Hepatocyte (in vitro differentiated cells): ENCODE data around the gene SCN1B. TPM values are rescaled to one million over a fixed set of nuclear protein-coding genes. Genes with fewer than 3 reads are reported as not detected.

ENCODE experiments used
- DNase-seq: peaks from one replicate; pipeline ENCODE4 v3.0.0-alpha.2; 2016; ENCODE audit warnings: low spot score
- H2AFZ ChIP-seq: fragments of 200-600 bp; sonication (generic); 2 replicates; pipeline ENCODE4 v1.6.0; 2016; ENCODE audit warnings: antibody characterized with exemption, mild to moderate bottlenecking
- H3K27ac ChIP-seq: fragments of 200-600 bp; sonication (generic); 2 replicates; pipeline ENCODE4 v1.5.1; 2016; ENCODE audit warnings: mild to moderate bottlenecking
- H3K27me3 ChIP-seq: fragments of 200-600 bp; sonication (generic); 2 replicates; pipeline ENCODE4 v1.6.1; 2016
- H3K36me3 ChIP-seq: fragments of 200-600 bp; sonication (generic); replicated peaks from 2 replicates; pipeline ENCODE4 v1.5.1; 2016; ENCODE audit warnings: low read depth; ENCODE audit not compliant: insufficient read depth
- H3K4me1 ChIP-seq: fragments of 200-600 bp; sonication (generic); 2 replicates; pipeline ENCODE4 v1.5.1; 2016; ENCODE audit warnings: mild to moderate bottlenecking, moderate library complexity; ENCODE audit not compliant: insufficient read depth
- H3K4me2 ChIP-seq: fragments of 200-600 bp; sonication (generic); 2 replicates; pipeline ENCODE4 v1.6.0; 2016
- H3K4me3 ChIP-seq: fragments of 200-600 bp; sonication (generic); 2 replicates; pipeline ENCODE4 v1.5.1; 2016; ENCODE audit warnings: mild to moderate bottlenecking
- H3K79me2 ChIP-seq: fragments of 200-600 bp; sonication (generic); 2 replicates; pipeline ENCODE4 v1.6.0; 2017; ENCODE audit warnings: mild to moderate bottlenecking
- H3K9me2 ChIP-seq: fragments of 200-600 bp; sonication (generic); replicated peaks from 2 replicates; pipeline ENCODE4 v1.6.0; 2017; ENCODE audit warnings: mild to moderate bottlenecking; ENCODE audit not compliant: insufficient read depth
- H3K9me3 ChIP-seq: fragments of 200-600 bp; sonication (generic); 2 replicates; pipeline ENCODE4 v1.5.1; 2016; ENCODE audit warnings: low read depth, mild to moderate bottlenecking
- H4K20me1 ChIP-seq: fragments of 200-600 bp; sonication (generic); 2 replicates; pipeline ENCODE4 v1.6.0; 2016; ENCODE audit warnings: mild to moderate bottlenecking; ENCODE audit not compliant: insufficient read depth, poor library complexity, severe bottlenecking
- EZH2 ChIP-seq: fragments of 200-600 bp; sonication (generic); IDR thresholded peaks from 2 replicates; pipeline ENCODE4 v1.6.1; 2016; ENCODE audit warnings: antibody characterized with exemption, mild to moderate bottlenecking, borderline replicate concordance
- EZH2phosphoT487 ChIP-seq: fragments of 200-600 bp; sonication (generic); IDR thresholded peaks from one replicate; pipeline ENCODE4 v1.6.1; 2018; ENCODE audit warnings: antibody characterized with exemption, mild to moderate bottlenecking, low read depth, moderate library complexity; ENCODE audit not compliant: unreplicated experiment, severe bottlenecking
- WGBS: methylation state at CpG from one replicate; pipeline ENCODE4 v1.1.6; 2016; ENCODE audit warnings: low lambda C conversion rate; ENCODE audit errors: missing lambda C conversion rate; 5-methylcytosine and 5-hydroxymethylcytosine counted together
- polyA plus RNA-seq: library from polyadenylated mRNA; unstranded; fragments of >200 nt; fragmentation: Nextera tagmentation; extraction: Ambion mirVana; gene quantifications from 2 replicates; pipeline ENCODE4 v1.2.1, GENCODE V29; 2016
- total RNA-seq: library from RNA; depleted of rRNA; stranded (reverse); fragments of >200 nt; gene quantifications from 2 replicates; pipeline ENCODE4 v1.2.3, GENCODE V29; 2014
- TF ChIP-seq, protein P1 (sequence below): fragments of 200-600 bp; sonication (generic); IDR thresholded peaks from 2 replicates; pipeline ENCODE4 v1.5.1; 2016; ENCODE audit warnings: antibody characterized with exemption, mild to moderate bottlenecking; ENCODE audit not compliant: poor library complexity

The SCN1B gene
- total and polyA plus RNA-seq, 2 experiments from 2014 or later, result 0.60 to 3.1 TPM

DNA sequence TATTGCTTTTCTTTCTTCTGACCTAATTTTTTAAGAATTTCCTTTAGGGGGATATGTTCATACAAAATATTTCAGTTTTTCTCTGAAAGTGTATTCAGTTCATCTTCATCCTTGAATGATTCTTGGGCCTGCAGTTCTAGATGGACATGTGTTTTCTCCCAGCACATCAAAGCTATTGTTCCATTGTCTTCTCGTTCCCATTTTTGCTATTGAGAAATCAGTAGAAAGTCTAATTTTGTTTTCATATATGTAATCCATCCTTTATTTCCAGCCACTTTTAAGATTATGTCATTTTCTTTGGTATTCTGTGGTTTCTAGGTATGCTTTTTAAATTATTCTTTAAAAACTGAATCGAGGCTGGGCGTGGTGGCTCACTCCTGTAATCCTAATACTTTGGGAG is 46.0 kb upstream of the SCN1B start:
- Histone ChIP-seq H4K20me1 (no peaks in the 10 kb centered on the region), H3K79me2 (no peaks in the 10 kb centered on the region), H3K9me2 (no peaks in the 10 kb centered on the region), H3K27ac (no peak overlapping the region), H2AFZ (no peak overlapping the region), H3K4me1 (no peaks in the 10 kb centered on the region), H3K4me2 (no peak overlapping the region), H3K36me3 (no peaks in the 10 kb centered on the region), H3K9me3 (no peaks in the 10 kb centered on the region), H3K27me3 (no peaks in the 10 kb centered on the region), H3K4me3 (no peak overlapping the region)
- DNase-seq, result no peak
- no peak for TF ChIP-seq EZH2
- no peak for TF ChIP-seq EZH2phosphoT487
- WGBS, result 88% methylated on average over 3 of the region's 3 CpGs

DNA sequence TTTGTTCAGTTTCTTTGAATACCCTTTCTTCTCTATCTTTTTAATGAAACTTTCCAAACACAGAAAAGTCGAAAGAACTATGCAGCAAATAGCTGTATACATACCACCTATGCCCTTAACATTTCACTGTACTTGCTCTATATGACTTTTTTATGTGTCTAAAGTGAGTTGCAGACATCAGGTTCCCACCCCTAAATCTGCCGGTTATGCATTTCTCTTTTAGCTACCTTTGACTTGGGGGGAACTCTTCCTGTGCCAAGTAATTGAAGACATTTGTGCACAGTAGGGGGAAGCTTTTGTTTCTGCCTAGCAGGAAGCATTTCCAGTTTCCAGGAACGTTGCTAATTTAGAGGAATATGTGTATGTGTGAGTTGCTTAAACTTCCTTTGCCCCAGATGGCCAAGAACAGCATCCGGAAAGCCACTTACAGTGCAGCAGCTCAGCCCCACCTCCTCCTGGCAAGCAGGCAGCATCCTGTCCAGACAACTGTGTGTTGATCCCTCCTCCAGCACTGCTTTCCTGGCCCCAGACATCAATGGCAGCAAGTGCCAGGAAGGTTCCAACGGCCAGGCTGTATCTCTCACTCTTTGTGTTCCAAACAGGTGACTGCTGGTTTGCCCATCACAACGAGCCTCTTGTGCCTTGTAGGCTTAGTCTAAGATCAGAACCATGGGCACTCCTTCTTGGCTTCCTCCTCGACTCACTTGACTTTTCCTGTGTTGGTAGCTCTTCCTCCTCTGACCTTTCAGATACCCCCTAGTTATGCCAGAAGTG is 44.8 kb upstream of the SCN1B start:
- Histone ChIP-seq H3K9me2 (no peaks in the 10 kb centered on the region), H4K20me1 (no peaks in the 10 kb centered on the region), H3K4me3 (no peak overlapping the region), H3K9me3 (no peaks in the 10 kb centered on the region), H3K4me1 (no peaks in the 10 kb centered on the region), H2AFZ (no peak overlapping the region), H3K27me3 (no peaks in the 10 kb centered on the region), H3K27ac (no peak overlapping the region), H3K79me2 (no peaks in the 10 kb centered on the region), H3K4me2 (no peak overlapping the region), H3K36me3 (no peaks in the 10 kb centered on the region)
- WGBS, result 50% methylated on average over 7 of the region's 7 CpGs
- DNase-seq, result no peak
- TF ChIP-seq EZH2phosphoT487 (no peak), EZH2 (no peak)
- TF ChIP-seq, protein P1, sequence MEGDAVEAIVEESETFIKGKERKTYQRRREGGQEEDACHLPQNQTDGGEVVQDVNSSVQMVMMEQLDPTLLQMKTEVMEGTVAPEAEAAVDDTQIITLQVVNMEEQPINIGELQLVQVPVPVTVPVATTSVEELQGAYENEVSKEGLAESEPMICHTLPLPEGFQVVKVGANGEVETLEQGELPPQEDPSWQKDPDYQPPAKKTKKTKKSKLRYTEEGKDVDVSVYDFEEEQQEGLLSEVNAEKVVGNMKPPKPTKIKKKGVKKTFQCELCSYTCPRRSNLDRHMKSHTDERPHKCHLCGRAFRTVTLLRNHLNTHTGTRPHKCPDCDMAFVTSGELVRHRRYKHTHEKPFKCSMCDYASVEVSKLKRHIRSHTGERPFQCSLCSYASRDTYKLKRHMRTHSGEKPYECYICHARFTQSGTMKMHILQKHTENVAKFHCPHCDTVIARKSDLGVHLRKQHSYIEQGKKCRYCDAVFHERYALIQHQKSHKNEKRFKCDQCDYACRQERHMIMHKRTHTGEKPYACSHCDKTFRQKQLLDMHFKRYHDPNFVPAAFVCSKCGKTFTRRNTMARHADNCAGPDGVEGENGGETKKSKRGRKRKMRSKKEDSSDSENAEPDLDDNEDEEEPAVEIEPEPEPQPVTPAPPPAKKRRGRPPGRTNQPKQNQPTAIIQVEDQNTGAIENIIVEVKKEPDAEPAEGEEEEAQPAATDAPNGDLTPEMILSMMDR, result no peak

DNA sequence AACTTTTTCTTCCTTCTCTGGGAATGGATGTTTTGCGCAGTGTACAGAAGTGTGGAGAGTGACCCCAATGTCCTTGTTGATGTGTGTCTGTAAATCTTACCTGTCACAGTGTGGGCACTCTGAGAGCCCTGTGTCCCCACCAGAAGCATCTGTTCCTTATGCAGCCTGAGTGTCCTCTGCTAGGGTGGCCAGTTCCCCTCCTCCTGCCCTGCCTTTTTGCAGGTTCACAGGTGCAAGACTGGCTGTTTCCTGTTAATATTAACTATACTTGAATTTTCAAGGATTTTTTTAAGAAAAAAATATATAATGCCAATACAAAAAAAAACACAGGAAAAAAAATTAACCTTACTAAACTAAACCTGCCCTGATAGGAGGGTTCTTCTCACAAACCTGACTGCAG is 42.2 kb upstream of the SCN1B start:
- no peak for DNase-seq
- Histone ChIP-seq H4K20me1 (no peaks in the 10 kb centered on the region), H3K79me2 (no peaks in the 10 kb centered on the region), H3K36me3 (no peaks in the 10 kb centered on the region), H3K4me2 (no peak overlapping the region), H3K27ac (no peak overlapping the region), H3K4me3 (no peak overlapping the region), H3K9me3 (no peaks in the 10 kb centered on the region), H3K9me2 (no peaks in the 10 kb centered on the region), H3K27me3 (no peaks in the 10 kb centered on the region), H3K4me1 (no peaks in the 10 kb centered on the region), H2AFZ (no peak overlapping the region)
- WGBS, result 100% methylated on average over 1 of the region's 1 CpG
- no peak for TF ChIP-seq EZH2
- TF ChIP-seq, protein P1, result no peak
- TF ChIP-seq EZH2phosphoT487, result no peak

DNA sequence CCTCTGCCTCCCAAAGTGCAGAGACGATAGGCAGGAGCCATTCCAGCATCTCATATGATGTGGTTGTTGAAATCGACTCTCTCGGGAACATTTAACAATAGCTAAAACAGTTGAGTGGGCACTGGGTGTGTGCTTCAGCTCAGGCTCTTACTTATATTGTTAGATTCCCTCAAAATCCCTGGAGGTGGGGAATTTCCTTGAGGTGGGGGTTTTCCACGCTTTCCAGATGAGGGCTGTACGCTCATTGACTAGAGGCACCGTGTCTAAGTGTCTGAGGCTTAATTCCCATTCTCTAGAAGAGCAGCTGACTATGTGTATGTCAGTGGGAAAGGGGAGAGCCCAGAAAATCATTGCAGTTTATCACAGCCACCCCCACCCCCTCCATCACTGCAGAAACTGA is 41.0 kb upstream of the SCN1B start:
- Histone ChIP-seq H3K9me3 (no peaks in the 10 kb centered on the region), H3K4me3 (no peak overlapping the region), H2AFZ (no peak overlapping the region), H4K20me1 (no peaks in the 10 kb centered on the region), H3K36me3 (no peaks in the 10 kb centered on the region), H3K79me2 (no peaks in the 10 kb centered on the region), H3K27me3 (no peaks in the 10 kb centered on the region), H3K4me2 (no peak overlapping the region), H3K27ac (no peak overlapping the region), H3K9me2 (no peaks in the 10 kb centered on the region), H3K4me1 (no peaks in the 10 kb centered on the region)
- TF ChIP-seq EZH2phosphoT487 (no peak), EZH2 (no peak)
- TF ChIP-seq, protein P1, result no peak
- DNase-seq, result no peak
- 89% methylated on average over 6 of the region's 6 CpGs for WGBS
